Neural crest cell (in vitro differentiated cells): ENCODE results near the gene CASQ2. TPM values are rescaled to one million over a fixed set of nuclear protein-coding genes. Genes with fewer than 3 reads are reported as not detected.

Experiments
- DNase-seq: peaks from one replicate; pipeline ENCODE4 v3.0.0; 2021; ENCODE audit warnings: low read depth, mixed read lengths, low spot score
- H3K27ac Mint-ChIP-seq: one replicate; pipeline ENCODE4 v1.8.0; 2021; ENCODE audit warnings: mild to moderate bottlenecking, mixed read lengths; ENCODE audit not compliant: unreplicated experiment
- H3K27me3 Mint-ChIP-seq: 2 replicates; pipeline ENCODE4 v1.8.0; 2021; ENCODE audit warnings: low read depth, mild to moderate bottlenecking, mixed read lengths
- H3K36me3 Mint-ChIP-seq: 2 replicates; pipeline ENCODE4 v1.8.0; 2021; ENCODE audit warnings: low read depth, mild to moderate bottlenecking, mixed read lengths
- H3K4me1 Mint-ChIP-seq: 2 replicates; pipeline ENCODE4 v1.8.0; 2021; ENCODE audit warnings: mixed read lengths
- H3K4me3 Mint-ChIP-seq: one replicate; pipeline ENCODE4 v1.8.0; 2021; ENCODE audit warnings: mild to moderate bottlenecking, mixed read lengths
- H3K9me3 Mint-ChIP-seq: 2 replicates; pipeline ENCODE4 v1.8.0; 2021; ENCODE audit warnings: mixed read lengths
- CTCF ChIP-seq: fragments of 200-600 bp; sonication (generic); conservative IDR thresholded peaks from 2 replicates; pipeline ENCODE4 v1.5.0; 2021; ENCODE audit warnings: antibody characterized with exemption, mild to moderate bottlenecking
- total RNA-seq: library from RNA; stranded (reverse); gene quantifications from 2 replicates; pipeline ENCODE4 v1.2.1, GENCODE V29; 2021

The CASQ2 gene
- total RNA-seq, 1 donor from 2014 or later, result 0.12 TPM

- H3K36me3 Mint-ChIP-seq, result peaks cover 5% of the 10 kb centered on the region
- no peaks in the 10 kb centered on the region for H3K4me1 Mint-ChIP-seq
- no peak for TF ChIP-seq CTCF
Measured at GRCh38 chr1:115685029-115685705, 83.3 kb downstream of the CASQ2 start.

DNA sequence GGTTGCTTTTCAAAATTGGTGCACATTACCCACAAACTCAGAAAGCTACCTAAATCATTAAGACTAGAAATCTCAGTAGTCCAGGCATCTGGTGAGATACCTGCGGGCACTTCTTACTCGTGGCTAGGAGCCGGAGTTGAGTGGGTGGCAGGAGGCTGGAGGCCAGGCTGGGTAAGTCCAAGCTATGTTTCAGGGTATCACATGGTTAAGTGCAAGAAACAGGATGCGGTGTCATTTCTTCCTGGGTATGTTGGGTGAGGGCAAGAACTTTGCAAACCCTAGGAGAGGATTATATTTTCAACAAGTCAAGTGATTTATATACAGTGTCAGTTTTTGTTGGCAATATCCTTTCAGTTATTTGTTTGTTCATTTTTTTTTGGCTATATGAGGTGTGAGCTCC, 85.7 kb downstream of the CASQ2 start:
- Mint-ChIP-seq H3K4me1 (peaks cover 4% of the 10 kb centered on the region), H3K36me3 (peaks cover 9% of the 10 kb centered on the region), H3K27ac (no peak overlapping the region), H3K9me3 (no peaks in the 10 kb centered on the region), H3K27me3 (peaks cover 23% of the 10 kb centered on the region), H3K4me3 (no peak overlapping the region)
- no peak for DNase-seq
- TF ChIP-seq CTCF, result no peak

More at GRCh38 chr1:115685029-115685705, 83.3 kb downstream of the CASQ2 start:
- H3K27me3 Mint-ChIP-seq, result peaks cover 11% of the 10 kb centered on the region
- no peak for DNase-seq
- no peak overlapping the region for H3K4me3 Mint-ChIP-seq
- H3K27ac Mint-ChIP-seq, result no peak overlapping the region
- no peaks in the 10 kb centered on the region for H3K9me3 Mint-ChIP-seq

DNA sequence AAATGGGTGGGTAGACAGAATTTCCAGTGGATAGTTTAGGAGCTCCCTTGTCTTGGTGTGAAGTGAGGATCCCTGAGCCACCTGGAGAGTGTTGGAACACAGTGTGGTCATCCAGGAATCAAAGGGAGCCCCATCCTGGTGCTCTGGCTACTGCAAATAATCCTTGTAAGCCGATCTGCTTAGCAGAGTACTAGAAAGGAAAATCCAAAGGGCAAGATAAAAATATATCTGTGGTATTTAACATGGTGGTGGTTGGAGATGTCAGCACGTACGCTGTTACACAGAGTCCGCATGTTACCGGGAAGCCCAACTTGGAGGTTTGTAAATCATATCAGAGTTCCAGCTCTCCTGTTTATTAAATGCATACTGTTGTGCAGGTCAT, 87.8 kb downstream of the CASQ2 start:
- H3K9me3 Mint-ChIP-seq, result no peaks in the 10 kb centered on the region
- no peak for DNase-seq
- peaks cover 17% of the 10 kb centered on the region for H3K4me1 Mint-ChIP-seq
- peaks cover 33% of the 10 kb centered on the region for H3K27me3 Mint-ChIP-seq
- TF ChIP-seq CTCF, result no peak
- H3K36me3 Mint-ChIP-seq, result peaks cover 9% of the 10 kb centered on the region
- no peak overlapping the region for H3K27ac Mint-ChIP-seq
- H3K4me3 Mint-ChIP-seq, result no peak overlapping the region

GRCh38 chr1:115679141-115679611, 89.3 kb downstream of the CASQ2 start:
- H3K36me3 Mint-ChIP-seq, result peaks cover 9% of the 10 kb centered on the region
- H3K9me3 Mint-ChIP-seq, result no peaks in the 10 kb centered on the region
- no peak for TF ChIP-seq CTCF
- H3K4me1 Mint-ChIP-seq, result peaks cover 17% of the 10 kb centered on the region
- no peak overlapping the region for H3K27ac Mint-ChIP-seq
- H3K27me3 Mint-ChIP-seq, result peaks cover 41% of the 10 kb centered on the region
- H3K4me3 Mint-ChIP-seq, result no peak overlapping the region
- no peak for DNase-seq

DNA sequence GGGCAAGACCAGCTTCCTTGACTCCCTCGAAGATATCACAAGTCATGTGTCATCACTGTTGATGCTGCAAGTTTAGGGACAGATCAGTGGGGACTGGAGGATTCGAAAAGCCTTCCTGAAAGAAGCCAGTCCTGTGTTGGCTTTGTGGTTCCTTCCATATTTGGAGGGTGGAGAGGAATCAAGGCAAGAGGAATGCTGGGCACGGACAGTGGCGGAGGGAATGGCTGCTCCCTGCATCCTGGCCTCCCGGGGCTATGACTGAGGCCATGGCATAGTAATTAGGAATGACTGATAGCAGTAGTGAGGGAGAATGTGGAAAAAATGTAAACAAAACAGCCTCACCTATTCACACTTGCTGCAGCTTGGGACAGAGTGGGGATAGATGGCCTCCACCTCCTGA, 90.4 kb downstream of the CASQ2 start:
- Mint-ChIP-seq H3K9me3 (no peaks in the 10 kb centered on the region), H3K27ac (no peak overlapping the region), H3K36me3 (peaks cover 7% of the 10 kb centered on the region), H3K4me1 (peaks cover 17% of the 10 kb centered on the region), H3K27me3 (peaks cover 46% of the 10 kb centered on the region), H3K4me3 (no peak overlapping the region)
- DNase-seq, result no peak
- TF ChIP-seq CTCF, result no peak
